Left kidney (tissue), 2 donors: ENCODE results near the gene RHOC. TPM values are rescaled to one million over a fixed set of nuclear protein-coding genes. Genes with fewer than 3 reads are reported as not detected.
A peak's percentile ranks its signal among the peaks of the same experiment; 100 is the strongest.

Source experiments
- DNase-seq: peaks from one replicate; pipeline ENCODE4 v3.0.0-alpha.2; 2013
- polyA plus RNA-seq: library from polyadenylated mRNA; unstranded; fragments of 120-200 nt; gene quantifications from one replicate; pipeline ENCODE4 v1.2.1, GENCODE V29; 2013; ENCODE audit not compliant: insufficient read length

RHOC gene
- polyA plus RNA-seq, 1 donor: 192 TPM

DNA sequence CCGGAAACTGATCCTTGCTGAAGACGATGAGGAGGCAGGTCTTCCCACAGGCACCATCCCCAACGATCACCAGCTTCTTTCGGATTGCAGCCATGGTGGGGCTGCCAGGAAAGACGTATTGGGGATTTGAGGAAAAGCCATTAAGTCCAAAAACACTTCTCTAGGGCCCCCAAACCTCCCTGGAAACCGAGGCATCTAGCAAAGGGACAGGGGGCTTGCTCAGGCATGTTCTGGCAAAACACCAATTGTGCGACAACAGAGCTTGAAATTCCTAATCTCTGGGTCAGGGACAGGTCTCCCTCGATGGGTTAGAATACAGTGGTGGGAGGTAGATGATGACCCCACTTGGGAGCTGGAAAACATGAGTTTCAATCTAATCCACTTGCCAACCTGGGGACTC lies 3.2 kb downstream of the RHOC start:
- DNase-seq: no peak

DNA sequence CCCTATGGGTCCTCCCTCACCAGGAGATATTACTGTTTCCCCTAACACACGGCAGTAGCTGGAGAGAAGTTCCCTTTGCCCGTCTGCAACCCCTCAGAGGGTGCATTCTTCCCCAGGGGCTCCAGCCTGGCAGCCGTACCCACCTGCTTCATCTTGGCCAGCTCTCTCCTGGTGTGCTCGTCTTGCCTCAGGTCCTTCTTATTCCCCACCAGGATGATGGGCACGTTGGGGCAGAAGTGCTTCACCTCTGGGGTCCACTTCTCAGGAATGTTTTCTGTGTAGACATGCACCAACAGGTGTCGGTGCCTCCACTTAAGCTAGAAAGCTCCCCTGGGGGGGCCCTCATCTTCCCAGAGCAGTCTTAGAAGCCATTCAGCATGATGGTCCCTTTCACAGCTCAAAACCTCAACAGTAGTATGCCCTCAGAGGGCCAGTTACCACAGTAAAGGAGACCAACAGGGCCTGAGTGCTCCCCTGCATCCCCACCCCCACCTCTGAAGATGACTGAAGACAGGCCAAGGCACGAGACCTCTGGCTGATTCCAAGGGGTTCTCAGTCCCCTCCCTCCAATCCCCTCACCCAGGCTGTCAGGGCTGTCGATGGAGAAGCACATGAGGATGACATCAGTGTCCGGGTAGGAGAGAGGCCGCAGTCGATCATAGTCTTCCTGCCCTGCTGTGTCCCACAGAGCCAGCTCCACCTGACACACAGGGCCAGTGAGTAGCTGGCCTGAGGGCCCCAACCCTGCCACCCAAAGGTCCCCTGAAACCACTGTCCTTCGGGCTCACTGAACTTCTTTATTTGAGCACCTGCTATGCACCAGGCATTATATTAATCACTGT lies 4.3 kb downstream of the RHOC start:
- DNase-seq: no peak

DNA sequence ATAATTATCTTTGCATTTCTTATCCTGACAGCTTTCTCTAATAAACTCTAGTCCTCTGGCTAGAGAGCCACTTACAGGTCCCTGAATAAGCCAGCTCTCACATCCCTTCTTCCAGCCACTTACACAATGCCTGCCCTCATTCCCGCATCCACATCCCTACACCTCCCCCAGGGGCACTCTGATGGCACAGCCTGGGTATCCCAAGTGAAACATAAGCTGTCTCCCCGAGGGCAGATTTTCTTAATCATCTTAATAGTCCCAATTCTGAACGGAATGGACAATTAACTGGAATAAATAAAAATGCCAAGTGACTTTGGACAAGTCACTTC lies 4.9 kb downstream of the RHOC start:
- no peak for DNase-seq

DNA sequence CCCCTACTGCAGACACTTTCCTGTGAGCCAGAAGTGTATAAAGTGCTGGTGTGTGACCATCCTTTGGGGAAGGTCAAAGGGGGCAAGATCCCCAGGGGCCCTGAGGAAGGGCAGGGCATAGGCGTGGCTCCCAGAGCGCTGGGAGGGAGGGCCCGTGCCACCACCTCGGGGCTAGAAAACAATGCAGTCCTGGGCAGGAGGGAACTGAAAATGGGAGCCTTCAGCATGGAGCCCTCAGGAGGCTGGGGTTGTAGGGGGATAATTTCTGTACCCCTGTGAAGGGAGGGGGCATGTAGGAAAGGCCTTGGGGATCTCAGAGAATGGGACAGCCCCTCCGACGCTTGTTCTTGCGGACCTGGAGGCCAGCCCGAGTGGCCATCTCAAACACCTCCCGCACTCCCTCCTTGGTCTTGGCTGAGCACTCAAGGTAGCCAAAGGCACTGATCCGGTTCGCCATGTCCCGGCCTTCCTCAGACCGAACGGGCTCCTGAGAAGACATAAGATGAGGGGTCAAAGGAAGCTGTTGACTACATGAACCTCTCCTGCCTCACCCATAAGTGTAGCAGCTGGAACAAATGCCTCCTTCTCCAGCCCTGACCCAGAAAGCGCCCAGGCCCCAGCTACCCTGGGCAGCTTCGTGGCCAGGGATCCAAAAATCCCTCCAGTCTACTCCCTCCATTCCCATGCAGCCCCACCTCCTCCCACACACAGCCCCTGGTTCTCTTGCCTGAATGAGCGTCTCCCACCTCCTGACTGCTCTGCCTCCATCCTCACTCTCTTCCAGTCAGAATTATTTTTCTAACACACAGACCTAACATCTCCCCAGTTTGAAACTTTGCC lies 5.5 kb downstream of the RHOC start:
- DNase-seq: no peak

DNA sequence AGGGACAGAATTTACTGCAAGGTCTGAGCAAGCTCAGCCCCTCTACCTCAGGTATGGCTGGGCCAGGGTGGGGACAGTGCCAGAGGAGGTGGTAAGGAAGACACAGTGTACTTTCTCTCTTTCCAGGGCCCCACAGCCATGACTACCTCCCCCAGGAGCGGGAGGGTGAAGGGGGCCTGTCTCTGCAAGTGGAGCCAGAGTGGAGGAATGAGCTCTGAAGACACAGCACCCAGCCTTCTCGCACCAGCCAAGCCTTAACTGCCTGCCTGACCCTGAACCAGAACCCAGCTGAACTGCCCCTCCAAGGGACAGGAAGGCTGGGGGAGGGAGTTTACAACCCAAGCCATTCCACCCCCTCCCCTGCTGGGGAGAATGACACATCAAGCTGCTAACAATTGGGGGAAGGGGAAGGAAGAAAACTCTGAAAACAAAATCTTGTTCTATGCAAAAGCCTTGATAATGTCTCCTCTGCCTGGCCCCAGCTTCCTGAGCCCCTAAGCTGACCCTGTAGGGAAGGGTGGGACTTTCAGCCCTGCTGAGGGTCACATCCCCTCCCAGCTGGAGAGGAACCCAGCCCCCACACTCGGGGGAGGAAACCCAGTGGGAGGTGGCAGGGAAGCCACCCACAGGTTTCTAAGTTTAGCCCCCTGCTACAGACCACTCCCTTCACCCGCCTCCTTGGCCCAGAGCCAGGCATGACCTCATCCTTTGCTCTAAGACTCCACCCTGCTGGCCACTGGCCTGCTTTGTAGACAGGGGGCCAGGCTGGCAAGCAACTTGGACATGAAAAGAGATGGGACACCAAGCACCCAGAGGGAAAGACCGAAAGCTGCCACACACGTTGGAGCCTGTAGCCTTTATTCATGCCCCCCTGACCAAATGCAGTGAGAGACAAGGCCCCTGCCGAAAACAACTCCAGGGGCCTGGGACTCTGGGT lies 6.4 kb downstream of the RHOC start:
- peak; percentile 95 for DNase-seq

DNA sequence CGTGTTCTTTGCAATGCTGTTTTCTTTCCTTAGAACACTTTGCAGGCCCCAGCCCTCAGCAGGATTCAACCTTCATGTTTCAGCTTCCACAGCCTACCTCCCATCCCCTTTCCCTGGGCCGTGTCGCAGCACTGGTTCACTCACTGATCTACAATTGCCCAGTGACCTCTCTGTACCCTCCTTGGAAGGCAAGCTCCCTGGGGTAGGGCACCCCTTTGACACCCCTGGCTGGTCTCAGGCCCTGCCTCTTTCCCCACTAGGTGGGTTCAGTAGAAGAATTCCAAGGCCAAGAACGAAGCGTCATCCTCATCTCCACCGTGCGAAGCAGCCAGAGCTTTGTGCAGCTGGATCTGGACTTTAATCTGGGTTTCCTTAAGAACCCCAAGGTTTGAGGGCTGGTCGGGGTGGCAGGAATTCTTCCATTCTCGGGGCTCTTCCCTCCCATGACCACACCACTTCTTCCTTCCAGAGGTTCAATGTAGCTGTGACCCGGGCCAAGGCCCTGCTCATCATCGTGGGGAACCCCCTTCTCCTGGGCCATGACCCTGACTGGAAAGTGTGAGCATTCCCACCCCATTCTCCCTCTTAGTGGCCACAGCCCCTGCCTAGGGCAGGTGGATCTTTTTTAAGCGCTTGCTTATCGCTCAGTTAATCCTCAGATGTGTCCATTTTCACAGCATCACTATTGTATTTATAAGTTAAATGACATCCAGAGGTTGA lies 7.3 kb downstream of the RHOC start:
- DNase-seq: no peak

DNA sequence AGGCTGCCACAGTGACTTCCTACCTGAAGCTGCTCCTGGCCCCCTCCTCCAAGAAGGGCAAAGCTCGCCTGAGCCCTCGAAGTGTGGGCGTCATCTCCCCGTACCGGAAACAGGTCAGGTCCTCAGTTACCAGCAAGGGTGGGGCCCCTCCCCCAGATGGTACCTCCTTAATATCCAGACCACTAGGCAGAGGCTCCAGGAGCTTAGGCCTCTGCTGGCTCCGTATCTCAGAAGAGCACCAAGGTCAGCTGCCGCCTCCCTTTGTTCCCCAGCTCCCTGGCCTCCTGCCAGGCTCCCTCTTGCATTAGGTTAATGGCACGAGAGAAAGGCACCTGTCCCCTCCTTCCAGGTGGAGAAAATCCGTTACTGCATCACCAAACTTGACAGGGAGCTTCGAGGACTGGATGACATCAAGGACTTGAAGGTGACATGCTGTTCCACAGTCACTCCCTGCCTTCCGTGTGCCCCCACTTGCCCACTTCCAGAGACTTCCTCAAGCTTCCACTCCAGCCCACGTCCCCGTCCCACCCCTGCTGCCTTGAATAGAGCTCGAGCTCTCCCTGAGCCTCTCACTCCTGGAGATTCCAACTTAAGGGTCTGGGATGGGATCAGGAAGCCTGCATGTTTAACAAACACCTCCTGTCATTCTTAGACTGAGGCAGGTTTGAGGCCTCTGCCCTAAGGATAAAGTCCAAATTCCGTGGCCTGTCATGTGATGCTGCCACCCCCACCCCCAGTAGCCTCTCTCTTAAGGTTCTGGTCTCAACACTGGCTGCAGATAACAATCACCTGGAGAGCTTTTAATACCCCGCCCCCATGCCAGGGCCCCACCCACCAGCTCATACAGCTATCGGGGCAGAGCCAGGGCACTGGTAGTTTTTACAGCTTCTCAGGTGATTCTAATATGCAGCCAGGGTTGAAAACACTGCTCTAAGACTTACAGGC lies 8.3 kb downstream of the RHOC start:
- no peak for DNase-seq

DNA sequence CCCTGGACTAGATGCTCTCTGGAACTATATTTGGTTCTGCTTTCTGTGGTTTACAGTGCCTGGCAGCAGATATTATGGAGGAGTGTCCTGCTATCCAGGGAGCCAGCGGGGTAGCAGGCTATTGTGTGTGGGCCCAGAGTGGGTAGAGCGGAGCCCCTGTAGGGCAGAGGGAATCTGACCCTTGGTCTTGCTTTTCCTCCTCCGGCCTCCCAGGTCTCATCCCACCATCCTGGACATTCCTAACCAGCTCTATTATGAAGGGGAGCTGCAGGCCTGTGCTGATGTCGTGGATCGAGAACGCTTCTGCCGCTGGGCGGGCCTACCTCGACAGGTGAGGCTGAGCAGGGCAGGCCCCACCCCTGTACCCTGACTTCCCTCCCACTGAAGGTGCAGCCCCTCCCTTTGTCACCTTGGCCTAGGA lies 9.1 kb downstream of the RHOC start:
- no peak for DNase-seq

DNA sequence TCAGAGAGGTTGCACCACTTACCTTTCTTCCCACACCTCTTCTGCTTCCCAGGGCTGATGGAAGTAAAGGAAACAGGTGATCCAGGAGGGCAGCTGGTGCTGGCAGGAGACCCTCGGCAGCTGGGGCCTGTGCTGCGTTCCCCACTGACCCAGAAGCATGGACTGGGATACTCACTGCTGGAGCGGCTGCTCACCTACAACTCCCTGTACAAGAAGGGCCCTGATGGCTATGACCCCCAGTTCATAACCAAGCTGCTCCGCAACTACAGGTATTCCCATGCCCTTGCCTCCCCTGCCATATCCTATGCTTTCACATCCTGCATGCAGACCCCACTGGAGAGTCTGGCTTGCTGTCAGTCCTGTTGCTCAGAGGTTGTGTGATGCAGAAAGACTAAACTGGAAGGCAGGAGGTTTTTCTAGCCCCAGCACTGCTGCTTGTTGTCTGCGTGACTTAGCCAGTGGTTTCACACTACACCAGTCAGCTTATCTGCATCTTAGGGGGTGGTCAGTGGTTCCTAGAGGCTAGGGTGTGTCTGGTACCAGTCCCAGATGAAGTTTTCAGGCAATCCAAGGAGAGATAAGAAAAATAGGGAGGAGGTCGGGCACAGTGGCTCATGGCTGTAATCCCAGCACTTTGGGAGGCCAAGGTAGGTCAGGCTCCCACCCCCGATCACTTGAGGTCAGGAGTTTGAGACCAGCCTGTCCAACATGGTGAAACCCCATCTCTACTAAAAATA lies 10.2 kb downstream of the RHOC start:
- DNase-seq: no peak

DNA sequence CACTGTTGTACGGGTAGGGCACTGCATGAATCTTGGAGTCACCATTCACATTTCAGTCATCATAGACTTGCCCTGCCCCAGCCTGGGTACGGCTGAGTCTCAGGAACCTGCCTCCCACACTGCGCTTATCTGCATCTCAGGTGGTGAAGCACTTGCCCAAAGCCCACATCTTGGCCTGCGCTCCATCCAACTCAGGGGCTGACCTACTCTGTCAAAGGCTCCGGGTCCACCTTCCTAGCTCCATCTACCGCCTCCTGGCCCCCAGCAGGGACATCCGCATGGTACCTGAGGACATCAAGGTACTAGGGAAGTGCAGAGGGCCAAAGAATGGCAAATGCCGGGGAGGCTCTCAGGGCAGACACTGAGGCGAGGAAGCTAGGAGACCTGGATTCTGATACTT lies 11.7 kb downstream of the RHOC start:
- no peak for DNase-seq

DNA sequence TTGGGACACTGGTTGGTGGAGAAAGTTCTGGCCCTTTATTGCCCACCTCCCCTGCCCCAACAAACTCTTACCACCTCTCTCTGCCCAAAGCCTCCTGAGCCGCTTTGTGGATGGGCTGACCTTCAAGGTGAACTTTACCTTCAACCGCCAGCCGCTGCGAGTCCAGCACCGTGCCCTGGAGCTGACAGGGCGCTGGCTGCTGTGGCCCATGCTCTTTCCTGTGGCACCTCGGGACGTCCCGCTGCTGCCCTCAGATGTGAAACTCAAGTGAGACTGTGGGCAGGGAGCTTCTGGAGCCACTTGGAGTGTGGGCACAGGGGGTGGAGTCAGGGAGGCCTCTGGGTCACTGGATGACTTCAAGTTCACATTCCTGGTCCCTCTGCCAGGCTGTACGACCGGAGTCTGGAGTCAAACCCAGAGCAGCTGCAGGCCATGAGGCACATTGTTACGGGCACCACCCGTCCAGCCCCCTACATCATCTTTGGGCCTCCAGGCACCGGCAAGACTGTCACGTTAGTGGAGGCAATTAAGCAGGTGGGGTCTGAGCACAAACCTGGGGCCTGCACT lies 12.5 kb downstream of the RHOC start:
- no peak for DNase-seq

DNA sequence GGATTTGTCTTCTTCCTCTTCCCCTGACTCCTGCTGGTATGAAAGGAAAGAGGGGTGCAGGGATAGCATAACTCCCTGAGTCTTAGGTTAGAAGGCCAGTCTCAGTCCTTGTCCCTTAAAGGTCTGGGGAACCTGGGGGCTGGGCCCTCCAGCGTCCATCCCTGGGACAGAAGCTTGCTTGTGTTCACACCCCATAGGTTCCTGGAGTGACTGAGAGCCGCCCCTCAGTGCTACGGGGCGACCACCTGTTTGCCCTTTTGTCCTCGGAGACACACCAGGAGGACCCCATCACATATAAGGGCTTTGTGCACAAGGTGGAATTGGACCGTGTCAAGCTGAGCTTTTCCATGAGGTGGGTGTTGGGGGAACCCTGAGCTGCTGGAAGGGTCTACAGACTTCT lies 13.1 kb downstream of the RHOC start:
- DNase-seq: no peak

DNA sequence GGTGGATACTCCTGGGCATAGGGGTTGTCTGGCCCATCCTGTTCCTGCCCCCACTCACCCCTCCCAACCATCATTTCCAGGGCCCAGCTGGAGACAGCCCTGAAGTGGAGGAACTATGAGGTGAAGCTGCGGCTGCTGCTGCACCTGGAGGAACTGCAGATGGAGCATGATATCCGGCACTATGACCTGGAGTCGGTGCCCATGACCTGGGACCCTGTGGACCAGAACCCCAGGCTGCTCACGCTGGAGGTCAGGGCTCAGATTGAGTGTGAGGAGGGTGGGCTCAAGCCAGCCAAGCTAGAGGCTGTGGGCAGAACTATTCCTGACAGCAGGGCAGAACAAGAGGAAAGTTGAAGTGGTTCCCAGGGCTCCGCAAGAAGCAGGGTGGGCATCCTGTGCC lies 14.2 kb downstream of the RHOC start:
- DNase-seq: no peak

DNA sequence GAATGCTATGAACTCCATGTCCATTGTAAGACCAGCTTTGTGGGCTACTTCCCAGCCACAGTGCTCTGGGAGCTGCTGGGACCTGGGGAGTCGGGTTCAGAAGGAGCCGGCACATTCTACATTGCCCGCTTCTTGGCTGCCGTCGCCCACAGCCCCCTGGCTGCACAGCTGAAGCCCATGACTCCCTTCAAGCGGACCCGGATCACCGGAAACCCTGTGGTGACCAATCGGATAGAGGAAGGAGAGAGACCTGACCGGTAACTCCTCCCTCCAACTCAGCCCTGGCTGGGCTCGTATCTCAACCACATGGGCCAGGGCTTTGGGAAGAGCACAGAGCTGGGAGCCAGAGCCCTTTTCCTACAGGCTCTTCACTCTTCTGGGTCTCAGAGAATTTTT lies 17.1 kb downstream of the RHOC start:
- no peak for DNase-seq

DNA sequence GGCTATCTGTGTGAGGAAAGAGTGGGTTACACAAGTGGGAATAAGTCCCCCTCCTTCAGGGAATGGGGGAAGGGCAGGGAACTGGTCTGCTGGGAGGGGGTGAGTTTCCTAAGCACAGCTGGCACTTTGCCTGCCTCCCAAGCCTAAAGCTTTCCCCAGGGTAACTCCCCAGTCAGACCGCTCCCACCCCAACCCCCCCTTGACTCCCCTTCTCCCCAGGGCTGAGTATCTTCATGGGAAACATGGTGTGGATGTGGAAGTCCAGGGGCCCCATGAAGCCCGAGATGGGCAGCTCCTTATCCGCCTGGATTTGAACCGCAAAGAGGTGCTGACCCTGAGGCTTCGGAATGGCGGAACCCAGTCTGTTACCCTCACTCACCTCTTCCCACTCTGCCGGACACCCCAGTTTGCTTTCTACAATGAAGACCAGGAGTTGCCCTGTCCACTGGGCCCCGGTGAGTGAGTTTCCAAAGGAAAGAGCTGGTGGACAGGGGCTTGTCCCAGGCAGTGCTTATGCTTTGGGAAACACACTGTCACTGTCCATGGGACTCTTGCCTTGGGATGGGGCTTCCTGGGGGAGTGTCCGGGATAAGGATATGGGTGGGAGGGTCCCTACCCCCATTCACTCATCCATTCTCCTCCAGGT lies 17.6 kb downstream of the RHOC start:
- DNase-seq: no peak

DNA sequence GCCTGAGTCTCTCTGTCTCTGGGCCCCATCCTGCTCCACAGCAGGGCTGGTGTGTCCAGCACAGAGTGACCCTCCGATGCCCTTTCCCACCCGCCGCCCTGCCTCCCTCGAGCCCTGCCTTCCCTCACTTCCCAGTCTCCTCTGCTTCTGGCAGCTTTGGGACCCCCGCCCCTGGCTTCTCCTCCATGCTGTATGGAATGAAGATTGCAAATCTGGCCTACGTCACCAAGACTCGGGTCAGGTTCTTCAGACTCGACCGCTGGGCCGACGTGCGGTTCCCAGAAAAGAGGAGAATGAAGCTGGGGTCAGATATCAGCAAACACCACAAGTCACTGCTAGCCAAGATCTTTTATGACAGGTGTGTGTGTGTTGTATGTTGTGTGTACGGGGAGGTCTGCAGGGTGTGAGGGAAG lies 18.1 kb downstream of the RHOC start:
- no peak for DNase-seq

DNA sequence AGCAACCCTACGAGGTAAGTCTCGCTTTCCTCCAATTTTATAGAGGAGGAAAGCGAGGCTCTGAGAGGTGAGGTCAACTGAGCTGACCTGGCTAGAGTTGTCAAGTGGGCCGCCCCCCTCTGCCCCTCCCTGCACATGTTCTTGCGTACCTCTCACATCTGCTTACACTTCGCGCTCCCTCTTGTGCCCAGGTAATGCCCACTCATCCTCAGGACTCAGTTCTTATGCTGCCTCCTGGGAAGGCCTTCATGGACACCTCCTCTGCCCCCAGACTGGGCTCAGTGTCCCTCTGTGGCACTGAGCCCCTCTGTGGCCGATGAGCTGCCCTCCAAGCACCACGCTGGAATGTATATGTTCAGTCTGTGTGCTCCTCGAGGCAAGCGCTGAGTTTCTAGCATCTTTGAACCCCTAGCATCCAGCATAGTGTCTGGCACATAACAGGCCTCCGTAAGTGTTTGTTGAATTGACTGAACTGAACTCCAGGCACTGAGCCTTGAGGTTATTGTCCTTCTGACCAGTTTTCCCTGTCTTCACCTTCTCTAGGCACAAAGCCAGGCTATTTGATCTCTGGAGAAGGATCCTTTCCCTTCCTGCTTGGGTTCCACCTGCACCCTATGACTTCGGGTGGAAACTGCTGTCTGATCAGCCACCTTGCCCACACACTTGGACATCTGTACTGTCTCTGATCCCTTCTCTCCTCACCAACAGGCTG lies 19.0 kb downstream of the RHOC start:
- DNase-seq: no peak

DNA sequence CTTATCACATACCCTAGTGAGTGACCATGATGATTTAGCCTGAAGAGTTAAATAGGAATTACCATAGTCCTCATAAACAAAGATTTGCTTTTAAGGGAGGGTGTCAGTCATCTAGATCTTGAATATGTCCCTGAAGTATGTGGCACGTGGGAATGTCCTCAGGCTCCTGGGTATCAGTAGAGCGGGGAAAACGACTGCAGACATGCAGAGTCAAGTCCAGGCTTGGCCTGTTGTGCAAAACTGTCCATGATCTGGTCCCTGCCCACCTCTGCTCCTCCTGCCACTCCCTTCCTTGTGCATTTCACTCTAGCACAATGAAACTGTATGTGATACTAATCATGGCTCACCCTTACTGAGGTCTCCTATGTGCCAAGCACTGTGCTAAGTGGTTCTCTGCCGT lies 19.6 kb downstream of the RHOC start:
- DNase-seq: no peak
